T-helper 1 cell (primary cell): ENCODE measurements around the gene UROC1.

Source experiments
- DNase-seq, 5 donors: peaks; one replicate each; pipeline ENCODE4 v3.0.0-alpha.2; 2012 to 2020

The UROC1 gene

DNA sequence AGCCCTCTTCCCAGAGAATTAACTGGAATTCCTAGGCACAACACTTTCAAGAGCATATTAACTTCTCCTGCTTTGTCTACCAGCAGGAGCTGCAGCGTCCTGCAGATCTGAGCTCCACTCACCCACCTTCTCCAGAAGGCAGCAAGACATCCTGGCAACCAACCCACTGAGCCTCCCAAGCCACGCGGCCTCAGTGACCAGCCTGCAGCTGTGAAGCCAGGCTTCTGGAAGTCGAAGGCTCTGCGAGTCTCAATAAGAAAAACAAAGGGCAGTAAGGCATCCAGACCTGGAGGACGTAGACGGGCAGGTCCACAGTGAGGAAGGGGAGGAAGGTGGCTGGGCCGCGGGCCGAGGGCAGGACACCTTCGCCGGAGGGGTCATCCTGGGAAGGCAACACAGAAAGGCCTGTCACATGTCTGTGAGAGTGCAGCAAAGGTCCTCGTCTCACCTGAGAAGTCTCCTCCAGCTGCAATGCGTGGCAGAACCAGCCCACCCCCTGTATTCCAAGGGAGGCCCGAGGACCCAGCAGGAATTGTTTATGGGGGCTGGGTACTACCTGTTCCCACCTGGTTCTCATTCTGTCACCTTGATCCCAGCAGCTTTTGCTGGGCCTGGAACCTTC lies 78.1 kb downstream of the UROC1 start:
- DNase-seq, result no peak

DNA sequence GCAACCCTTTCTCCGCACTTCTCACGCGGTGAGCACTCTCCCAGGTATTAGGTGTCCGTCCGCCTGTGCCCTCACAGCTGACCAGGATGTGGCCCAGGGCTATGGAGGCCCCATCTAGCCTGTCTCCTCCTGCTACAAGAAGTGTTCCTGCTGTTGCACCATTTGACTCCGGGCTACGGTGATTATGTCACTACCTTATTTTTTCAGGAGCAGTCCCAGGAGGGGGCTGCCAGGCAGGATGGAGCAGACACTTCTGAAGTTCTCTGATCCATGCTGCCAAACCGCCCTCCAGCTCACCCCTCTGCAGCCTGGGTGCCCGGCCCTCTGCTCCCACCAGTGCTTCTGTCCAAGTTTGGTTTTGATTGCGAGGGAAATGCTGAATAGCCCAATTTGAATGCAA lies 78.8 kb downstream of the UROC1 start:
- DNase-seq, result no peak

DNA sequence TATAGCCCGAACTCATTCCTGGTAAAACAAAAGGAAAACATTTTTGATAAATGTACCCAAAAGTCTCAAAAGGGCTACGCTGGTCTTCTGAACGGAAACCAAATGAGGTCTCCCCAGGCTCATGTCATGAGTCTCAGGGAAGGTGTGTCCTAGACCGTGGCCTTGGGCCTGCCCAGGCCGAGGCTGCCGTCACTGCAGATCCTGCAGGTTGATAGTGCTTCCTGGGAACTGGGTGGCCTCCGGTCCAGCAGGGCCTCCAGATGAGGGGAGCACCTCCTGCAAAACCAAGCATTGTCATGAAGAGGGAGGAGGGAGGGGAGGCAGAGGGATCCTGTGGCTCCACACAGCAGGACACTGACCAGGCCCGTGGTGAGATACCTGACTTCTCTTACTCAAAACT lies 79.4 kb downstream of the UROC1 start:
- no peak for DNase-seq

GRCh38 chr3:126436826-126437717 lies 80.5 kb downstream of the UROC1 start:
- DNase-seq, result no peak

DNA sequence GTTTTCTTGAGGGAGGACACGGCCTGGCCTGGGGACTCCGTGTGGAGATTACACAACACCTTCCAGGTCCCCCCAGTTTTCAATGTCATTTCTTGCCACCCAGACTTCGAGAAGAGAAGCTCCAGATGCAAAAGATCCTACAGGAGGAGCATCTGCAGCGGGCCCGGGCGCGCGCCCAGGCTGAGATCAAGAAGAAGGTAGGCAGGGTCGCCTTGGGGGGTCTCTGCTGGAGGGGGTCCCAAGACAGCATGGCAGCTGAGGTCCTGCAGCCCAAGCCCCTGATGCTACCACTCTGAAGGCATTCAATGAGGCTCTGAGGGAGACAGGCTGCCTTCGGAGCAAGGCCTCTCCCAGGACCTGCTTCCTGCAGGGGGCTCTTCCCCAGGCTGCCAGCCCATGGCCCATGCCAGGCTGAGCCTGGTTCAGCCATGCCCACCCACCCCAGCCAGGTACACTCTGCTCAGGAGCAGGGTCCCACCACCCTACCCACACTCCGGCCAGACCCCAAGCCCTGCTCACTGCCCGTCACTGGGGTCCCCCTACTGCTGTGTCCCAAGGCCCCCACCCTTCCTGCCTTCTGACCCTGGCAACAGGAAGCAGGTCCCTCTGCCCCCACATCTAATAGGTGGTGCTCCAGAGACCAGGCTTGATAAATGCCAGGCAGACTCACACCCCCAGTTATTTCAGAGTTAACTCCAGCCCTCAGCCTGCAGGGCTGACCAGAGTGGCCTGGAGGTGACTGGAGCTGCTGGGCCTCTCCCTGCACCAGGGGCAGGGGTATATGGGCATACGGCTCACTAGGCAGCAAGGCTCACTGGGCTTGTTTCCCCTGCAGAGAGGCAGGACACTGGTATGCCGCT lies 81.9 kb downstream of the UROC1 start:
- no peak for DNase-seq

- DNase-seq, result no peak
Observed at GRCh38 chr3:126434931-126435411, 82.6 kb downstream of the UROC1 start.

DNA sequence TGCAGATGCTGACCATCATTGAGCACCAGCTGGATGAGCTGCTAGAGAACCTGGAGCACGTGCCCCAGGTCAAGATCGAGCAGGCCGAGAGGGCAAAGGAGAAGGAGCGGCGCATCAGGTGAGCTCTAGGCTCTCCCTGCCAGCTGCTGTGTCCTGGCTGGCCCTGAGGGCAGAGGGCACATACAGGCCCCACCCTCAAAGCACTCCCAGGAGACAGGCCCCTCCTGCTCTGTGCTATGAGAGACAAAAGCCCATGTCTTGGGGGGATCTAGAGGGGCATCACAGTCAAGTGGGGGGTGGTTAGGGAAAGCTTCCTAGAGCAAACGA lies 83.3 kb downstream of the UROC1 start:
- DNase-seq, result no peak

DNA sequence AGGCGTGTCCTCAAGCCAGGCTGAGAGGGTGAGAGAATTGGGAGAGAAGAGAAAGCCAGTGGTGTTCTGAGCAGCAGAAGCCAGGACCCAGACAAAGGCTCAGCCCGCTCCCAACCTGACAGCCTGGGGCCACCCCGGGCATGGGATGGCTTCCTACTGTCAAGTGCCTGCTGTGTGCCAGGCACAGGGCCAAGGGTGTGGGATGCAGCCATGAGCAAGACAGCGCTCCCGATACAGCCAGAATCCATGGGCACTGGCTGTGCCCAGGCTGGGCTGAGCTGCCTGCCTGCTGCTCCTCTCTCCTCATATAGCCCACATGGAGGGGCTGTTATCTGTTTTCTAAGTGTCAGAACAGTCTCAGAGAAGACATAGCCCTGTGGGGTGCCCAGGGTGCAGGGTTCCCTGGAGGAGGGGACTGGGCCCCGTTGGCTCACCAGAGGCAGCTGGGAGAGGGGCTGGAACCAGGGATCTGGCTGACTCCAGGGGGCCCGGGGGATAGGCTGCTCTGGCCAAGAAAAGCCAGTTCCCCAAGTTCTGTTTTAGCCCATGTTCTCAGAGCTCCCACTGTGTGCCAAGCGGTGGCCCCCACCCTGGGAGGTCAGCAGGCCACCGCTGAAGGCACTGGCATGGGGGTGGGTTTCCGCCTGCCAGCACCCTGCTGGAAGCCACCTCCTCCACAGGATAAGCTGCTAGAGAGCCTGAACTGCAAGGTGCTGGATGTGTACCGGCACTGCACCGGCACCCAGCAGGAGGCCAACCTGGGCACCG lies 83.9 kb downstream of the UROC1 start:
- no peak for DNase-seq

- DNase-seq, result no peak
Observed at GRCh38 chr3:126433105-126433430, 84.5 kb downstream of the UROC1 start.

GRCh38 chr3:126432361-126433104 lies 85.0 kb downstream of the UROC1 start:
- no peak for DNase-seq
